ENCODE measurements around the gene CDC16.
A peak's percentile ranks its signal among the peaks of the same experiment; 100 is the strongest.

Gene CDC16

GRCh38 chr13:114234645-114235421 lies at the start of gene CDC16:
Gene CDC16, plus strand, starts transcription at chr13:114234897. Its CDS starts 188 bp downstream, at chr13:114235085.
- H4K20me1 ChIP-seq (ENCODE audit: insufficient read depth, low read length), result peaks cover 11% of the 10 kb centered on the region; the same call in 1 of the 2 replicates
- no peaks in the 10 kb centered on the region for H3K9me3 ChIP-seq (ENCODE audit: insufficient read depth, low read length)
- peaks cover 10% of the 10 kb centered on the region for H3K4me1 ChIP-seq (ENCODE audit: low read length)
- TF ChIP-seq CTCF (IDR thresholded peaks at IDR 0.05; ENCODE audit: low read depth, low read length) (no peak), EZH2phosphoT487 (IDR thresholded peaks at IDR 0.05; ENCODE audit: low read depth) (no peak)
- peak within 1 kb of the TSS; percentile 80 for H3K4me3 ChIP-seq (ENCODE audit: low read length)
- peak within 1 kb of the TSS; percentile 55 for H3K27ac ChIP-seq (ENCODE audit: low read length)
- H2AFZ ChIP-seq (ENCODE audit: low read depth, low read length), result peak within 1 kb of the TSS; percentile 97
- peaks cover 20% of the 10 kb centered on the region for H3K36me3 ChIP-seq (replicated peaks; ENCODE audit: low read depth, low read length)
- peak within 1 kb of the TSS; percentile 80 for H3K4me2 ChIP-seq (ENCODE audit: low read length)
- peaks cover 23% of the 10 kb centered on the region for H3K79me2 ChIP-seq (ENCODE audit: low read length)
- peak within 1 kb of the TSS; percentile 77 for H3K9ac ChIP-seq (ENCODE audit: low read length)
- H3K27me3 ChIP-seq (ENCODE audit: low read depth, low read length), result peaks cover 10% of the 10 kb centered on the region

GRCh38 chr13:114185182-114185971 lies 49.3 kb upstream of the CDC16 start:
- no peak overlapping the region for H2AFZ ChIP-seq (ENCODE audit: low read depth, low read length)
- H4K20me1 ChIP-seq (ENCODE audit: insufficient read depth, low read length), result no peaks in the 10 kb centered on the region
- H3K9ac ChIP-seq (ENCODE audit: low read length), result no peak overlapping the region
- no peaks in the 10 kb centered on the region for H3K9me3 ChIP-seq (ENCODE audit: insufficient read depth, low read length)
- peaks cover 28% of the 10 kb centered on the region for H3K27me3 ChIP-seq (ENCODE audit: low read depth, low read length)
- TF ChIP-seq EZH2phosphoT487 (IDR thresholded peaks at IDR 0.05; ENCODE audit: low read depth) (no peak), CTCF (IDR thresholded peaks at IDR 0.05; ENCODE audit: low read depth, low read length) (no peak)
- H3K79me2 ChIP-seq (ENCODE audit: low read length), result no peaks in the 10 kb centered on the region
- no peak overlapping the region for H3K27ac ChIP-seq (ENCODE audit: low read length)
- H3K4me3 ChIP-seq (ENCODE audit: low read length), result no peak overlapping the region
- H3K4me1 ChIP-seq (ENCODE audit: low read length), result no peaks in the 10 kb centered on the region
- no peaks in the 10 kb centered on the region for H3K36me3 ChIP-seq (replicated peaks; ENCODE audit: low read depth, low read length)
- H3K4me2 ChIP-seq (ENCODE audit: low read length), result no peak overlapping the region

- Histone ChIP-seq H3K36me3 (replicated peaks; ENCODE audit: low read depth, low read length) (no peaks in the 10 kb centered on the region), H3K27ac (ENCODE audit: low read length) (no peak overlapping the region), H3K9me3 (ENCODE audit: insufficient read depth, low read length) (no peaks in the 10 kb centered on the region), H3K4me1 (ENCODE audit: low read length) (no peaks in the 10 kb centered on the region), H3K79me2 (ENCODE audit: low read length) (no peaks in the 10 kb centered on the region), H3K27me3 (ENCODE audit: low read depth, low read length) (peaks cover 11% of the 10 kb centered on the region; the same call in 1 of the 2 replicates), H3K9ac (ENCODE audit: low read length) (no peak overlapping the region), H3K4me3 (ENCODE audit: low read length) (no peak overlapping the region), H3K4me2 (ENCODE audit: low read length) (no peak overlapping the region), H2AFZ (ENCODE audit: low read depth, low read length) (no peak overlapping the region), H4K20me1 (ENCODE audit: insufficient read depth, low read length) (no peaks in the 10 kb centered on the region)
- TF ChIP-seq CTCF (IDR thresholded peaks at IDR 0.05; ENCODE audit: low read depth, low read length) (no peak), EZH2phosphoT487 (IDR thresholded peaks at IDR 0.05; ENCODE audit: low read depth) (no peak)
These were observed 39.8 kb upstream of the CDC16 start for GRCh38 chr13:114194853-114195252.

- Histone ChIP-seq H3K27me3 (ENCODE audit: low read depth, low read length) (no peaks in the 10 kb centered on the region), H3K79me2 (ENCODE audit: low read length) (no peaks in the 10 kb centered on the region), H3K36me3 (replicated peaks; ENCODE audit: low read depth, low read length) (no peaks in the 10 kb centered on the region), H3K27ac (ENCODE audit: low read length) (no peak overlapping the region), H3K4me1 (ENCODE audit: low read length) (no peaks in the 10 kb centered on the region), H3K4me2 (ENCODE audit: low read length) (no peak overlapping the region), H2AFZ (ENCODE audit: low read depth, low read length) (no peak overlapping the region), H3K4me3 (ENCODE audit: low read length) (no peak overlapping the region), H4K20me1 (ENCODE audit: insufficient read depth, low read length) (no peaks in the 10 kb centered on the region), H3K9ac (ENCODE audit: low read length) (no peak overlapping the region), H3K9me3 (ENCODE audit: insufficient read depth, low read length) (no peaks in the 10 kb centered on the region)
- TF ChIP-seq CTCF (IDR thresholded peaks at IDR 0.05; ENCODE audit: low read depth, low read length), result no peak
- no peak for TF ChIP-seq EZH2phosphoT487 (IDR thresholded peaks at IDR 0.05; ENCODE audit: low read depth)
These were observed 38.1 kb upstream of the CDC16 start for GRCh38 chr13:114196629-114197028.

Measured in OCI-LY3 (cell line).